Neural cell (in vitro differentiated cells): ENCODE results near the gene ZNF648. TPM values are rescaled to one million over a fixed set of nuclear protein-coding genes. Genes with fewer than 3 reads are reported as not detected.

Experiments used
- H2AFZ ChIP-seq: fragments of 200-600, 300-800 bp; sonication (generic), shearing (Covaris generic); 2 replicates; pipeline ENCODE4 v1.6.0; 2014; ENCODE audit warnings: low read depth, mild to moderate bottlenecking, antibody characterized with exemption, low read length, moderate library complexity
- H3F3A ChIP-seq: fragments of 200-600 bp; shearing (Covaris generic); 2 replicates; pipeline ENCODE4 v1.6.1; 2016; ENCODE audit warnings: mild to moderate bottlenecking, moderate library complexity, mixed read lengths, antibody characterized with exemption, low read length; ENCODE audit not compliant: insufficient read depth, poor library complexity, severe bottlenecking
- H3K27ac ChIP-seq: fragments of 200-600, 300-800 bp; sonication (generic), shearing (Covaris generic); 2 replicates; pipeline ENCODE4 v1.5.1; 2014; ENCODE audit warnings: mild to moderate bottlenecking, low read length, moderate library complexity
- H3K27me3 ChIP-seq: fragments of 300-800, 200-600 bp; sonication (generic), shearing (Covaris generic); 2 replicates; pipeline ENCODE4 v1.6.0; 2014; ENCODE audit warnings: mild to moderate bottlenecking, low read depth, low read length, moderate library complexity; ENCODE audit not compliant: insufficient read depth
- H3K36me3 ChIP-seq: fragments of 300-800, 200-600 bp; sonication (generic), shearing (Covaris generic); 2 replicates; pipeline ENCODE4 v1.5.1; 2014; ENCODE audit warnings: mild to moderate bottlenecking, antibody characterized with exemption, low read length, moderate library complexity; ENCODE audit not compliant: insufficient read depth
- H3K4me2 ChIP-seq: fragments of 300-800, 200-600 bp; sonication (generic), shearing (Covaris generic); 2 replicates; pipeline ENCODE4 v1.6.0; 2014; ENCODE audit warnings: mild to moderate bottlenecking, low read length
- H3K4me3 ChIP-seq: fragments of 300-800, 200-600 bp; sonication (generic), shearing (Covaris generic); 2 replicates; pipeline ENCODE4 v1.5.1; 2014; ENCODE audit warnings: mild to moderate bottlenecking, low read length, moderate library complexity
- H3K79me2 ChIP-seq: fragments of 200-600 bp; shearing (Covaris generic); replicated peaks from 2 replicates; pipeline ENCODE4 v1.6.0; 2014; ENCODE audit warnings: mild to moderate bottlenecking, low read length, moderate library complexity; ENCODE audit not compliant: insufficient read depth
- H3K9ac ChIP-seq: fragments of 300-800, 200-600 bp; sonication (generic), shearing (Covaris generic); 2 replicates; pipeline ENCODE4 v1.6.1; 2016; ENCODE audit warnings: mild to moderate bottlenecking, low read length, mixed read lengths
- H3K9me2 ChIP-seq: fragments of 200-600 bp; shearing (Covaris generic); 2 replicates; pipeline ENCODE4 v1.6.1; 2016; ENCODE audit warnings: mild to moderate bottlenecking, low read length, mixed read lengths; ENCODE audit not compliant: insufficient read depth
- H3K9me3 ChIP-seq: fragments of 200-600, 300-800 bp; sonication (generic), shearing (Covaris generic); 2 replicates; pipeline ENCODE4 v1.6.1; 2016; ENCODE audit warnings: mild to moderate bottlenecking, mixed run types, low read length, moderate library complexity, mixed read lengths
- H4K20me1 ChIP-seq: fragments of 200-600 bp; shearing (Covaris generic); 2 replicates; pipeline ENCODE4 v1.6.1; 2016; ENCODE audit warnings: mild to moderate bottlenecking, mixed run types; ENCODE audit not compliant: insufficient read depth
- CTCF ChIP-seq: fragments of 450-650 bp; IDR thresholded peaks from 2 replicates; pipeline ENCODE4 v1.5.1; 2014; ENCODE audit warnings: antibody characterized with exemption, mild to moderate bottlenecking, moderate library complexity; ENCODE audit not compliant: poor library complexity, severe bottlenecking
- EP300 ChIP-seq: fragments of 450-650 bp; conservative IDR thresholded peaks from 2 replicates; pipeline ENCODE4 v1.6.1; 2014; ENCODE audit warnings: antibody characterized with exemption, mild to moderate bottlenecking, moderate library complexity; ENCODE audit not compliant: poor library complexity, severe bottlenecking
- EZH2 ChIP-seq: fragments of 200-600, 300-800 bp; shearing (Covaris generic), sonication (generic); IDR thresholded peaks from 2 replicates; pipeline ENCODE4 v1.6.1; 2014; ENCODE audit warnings: antibody characterized with exemption, low read length, borderline replicate concordance, mild to moderate bottlenecking; ENCODE audit not compliant: insufficient read depth, poor library complexity, severe bottlenecking
- MXI1 ChIP-seq: fragments of 450-650 bp; conservative IDR thresholded peaks from 2 replicates; pipeline ENCODE4 v1.6.1; 2014; ENCODE audit warnings: antibody characterized with exemption, mild to moderate bottlenecking; ENCODE audit not compliant: poor library complexity, severe bottlenecking
- POLR2AphosphoS5 ChIP-seq: IDR thresholded peaks from 2 replicates; pipeline ENCODE4 v1.6.1; 2012
- RAD21 ChIP-seq: fragments of 450-650 bp; conservative IDR thresholded peaks from 2 replicates; pipeline ENCODE4 v1.6.1; 2014; ENCODE audit warnings: antibody characterized with exemption, mild to moderate bottlenecking, moderate library complexity
- REST ChIP-seq: IDR thresholded peaks from 2 replicates; pipeline ENCODE4 v1.6.1; 2012; ENCODE audit warnings: borderline replicate concordance
- SMC3 ChIP-seq: fragments of 450-650 bp; conservative IDR thresholded peaks from 2 replicates; pipeline ENCODE4 v1.6.1; 2014; ENCODE audit warnings: antibody characterized with exemption, mild to moderate bottlenecking, moderate library complexity; ENCODE audit not compliant: poor library complexity
- TAF1 ChIP-seq: IDR thresholded peaks from 2 replicates; pipeline ENCODE4 v1.6.1; 2012; ENCODE audit warnings: low read depth
- polyA plus RNA-seq: library from polyadenylated mRNA; depleted of rRNA; stranded (reverse); fragments of >200 nt; gene quantifications from 2 replicates; pipeline ENCODE4 v1.2.3, GENCODE V29; 2014

ZNF648 gene
- polyA plus RNA-seq, 1 donor from 2014 or later = not detected

- Histone ChIP-seq H3K79me2 (no peaks in the 10 kb centered on the region), H4K20me1 (no peaks in the 10 kb centered on the region), H3K4me3 (no peak overlapping the region), H3K9ac (no peak overlapping the region), H3K9me3 (no peaks in the 10 kb centered on the region), H3K27me3 (no peaks in the 10 kb centered on the region), H2AFZ (no peak overlapping the region), H3F3A (no peaks in the 10 kb centered on the region), H3K36me3 (no peaks in the 10 kb centered on the region), H3K4me2 (no peak overlapping the region), H3K9me2 (no peaks in the 10 kb centered on the region), H3K27ac (no peak overlapping the region)
- TF ChIP-seq EZH2 = no peak
- no peak for TF ChIP-seq MXI1
- no peak for TF ChIP-seq SMC3
- TF ChIP-seq REST = no peak
- TF ChIP-seq RAD21 = no peak
- TF ChIP-seq POLR2AphosphoS5 = no peak
- no peak for TF ChIP-seq TAF1
- TF ChIP-seq EP300 = no peak
- TF ChIP-seq CTCF = no peak
Observed at GRCh38 chr1:182060877-182061276, 635 bp downstream of the ZNF648 start.

- H3K9me3 ChIP-seq = no peaks in the 10 kb centered on the region
- H3K4me3 ChIP-seq = no peak overlapping the region
- H4K20me1 ChIP-seq = no peaks in the 10 kb centered on the region
- H3K4me2 ChIP-seq = no peak overlapping the region
- no peak overlapping the region for H3K27ac ChIP-seq
- H3K27me3 ChIP-seq = no peaks in the 10 kb centered on the region
- no peak overlapping the region for H2AFZ ChIP-seq
- no peaks in the 10 kb centered on the region for H3K36me3 ChIP-seq
- H3K9ac ChIP-seq = no peak overlapping the region
- no peaks in the 10 kb centered on the region for H3K79me2 ChIP-seq
- H3F3A ChIP-seq = no peaks in the 10 kb centered on the region
- H3K9me2 ChIP-seq = no peaks in the 10 kb centered on the region
- no peak for TF ChIP-seq EP300
- TF ChIP-seq POLR2AphosphoS5 = no peak
- TF ChIP-seq TAF1 = no peak
- no peak for TF ChIP-seq CTCF
- TF ChIP-seq EZH2 = no peak
- TF ChIP-seq REST = no peak
- TF ChIP-seq RAD21 = no peak
- TF ChIP-seq MXI1 = no peak
- TF ChIP-seq SMC3 = no peak
Observed at GRCh38 chr1:182059936-182060335, 1.6 kb downstream of the ZNF648 start.
